ENCODE results near the gene MCHR2.

GRCh38 chr6:99933129-99933528 lies 60.9 kb downstream of the MCHR2 start:
- no peak for TF ChIP-seq CTCF (IDR thresholded peaks at IDR 0.05)
- no peak for TF ChIP-seq POLR2A (IDR thresholded peaks at IDR 0.05)
